Neural cell (in vitro differentiated cells): ENCODE measurements around the gene UPB1. TPM values are rescaled to one million over a fixed set of nuclear protein-coding genes. Genes with fewer than 3 reads are reported as not detected.

ENCODE experiments used
- H2AFZ ChIP-seq: fragments of 200-600, 300-800 bp; sonication (generic), shearing (Covaris generic); 2 replicates; pipeline ENCODE4 v1.6.0; 2014; ENCODE audit warnings: low read depth, mild to moderate bottlenecking, antibody characterized with exemption, low read length, moderate library complexity
- H3F3A ChIP-seq: fragments of 200-600 bp; shearing (Covaris generic); 2 replicates; pipeline ENCODE4 v1.6.1; 2016; ENCODE audit warnings: mild to moderate bottlenecking, moderate library complexity, mixed read lengths, antibody characterized with exemption, low read length; ENCODE audit not compliant: insufficient read depth, poor library complexity, severe bottlenecking
- H3K27ac ChIP-seq: fragments of 200-600, 300-800 bp; sonication (generic), shearing (Covaris generic); 2 replicates; pipeline ENCODE4 v1.5.1; 2014; ENCODE audit warnings: mild to moderate bottlenecking, low read length, moderate library complexity
- H3K27me3 ChIP-seq: fragments of 300-800, 200-600 bp; sonication (generic), shearing (Covaris generic); 2 replicates; pipeline ENCODE4 v1.6.0; 2014; ENCODE audit warnings: mild to moderate bottlenecking, low read depth, low read length, moderate library complexity; ENCODE audit not compliant: insufficient read depth
- H3K36me3 ChIP-seq: fragments of 300-800, 200-600 bp; sonication (generic), shearing (Covaris generic); 2 replicates; pipeline ENCODE4 v1.5.1; 2014; ENCODE audit warnings: mild to moderate bottlenecking, antibody characterized with exemption, low read length, moderate library complexity; ENCODE audit not compliant: insufficient read depth
- H3K4me2 ChIP-seq: fragments of 300-800, 200-600 bp; sonication (generic), shearing (Covaris generic); 2 replicates; pipeline ENCODE4 v1.6.0; 2014; ENCODE audit warnings: mild to moderate bottlenecking, low read length
- H3K4me3 ChIP-seq: fragments of 300-800, 200-600 bp; sonication (generic), shearing (Covaris generic); 2 replicates; pipeline ENCODE4 v1.5.1; 2014; ENCODE audit warnings: mild to moderate bottlenecking, low read length, moderate library complexity
- H3K79me2 ChIP-seq: fragments of 200-600 bp; shearing (Covaris generic); replicated peaks from 2 replicates; pipeline ENCODE4 v1.6.0; 2014; ENCODE audit warnings: mild to moderate bottlenecking, low read length, moderate library complexity; ENCODE audit not compliant: insufficient read depth
- H3K9ac ChIP-seq: fragments of 300-800, 200-600 bp; sonication (generic), shearing (Covaris generic); 2 replicates; pipeline ENCODE4 v1.6.1; 2016; ENCODE audit warnings: mild to moderate bottlenecking, low read length, mixed read lengths
- H3K9me2 ChIP-seq: fragments of 200-600 bp; shearing (Covaris generic); 2 replicates; pipeline ENCODE4 v1.6.1; 2016; ENCODE audit warnings: mild to moderate bottlenecking, low read length, mixed read lengths; ENCODE audit not compliant: insufficient read depth
- H3K9me3 ChIP-seq: fragments of 200-600, 300-800 bp; sonication (generic), shearing (Covaris generic); 2 replicates; pipeline ENCODE4 v1.6.1; 2016; ENCODE audit warnings: mild to moderate bottlenecking, mixed run types, low read length, moderate library complexity, mixed read lengths
- H4K20me1 ChIP-seq: fragments of 200-600 bp; shearing (Covaris generic); 2 replicates; pipeline ENCODE4 v1.6.1; 2016; ENCODE audit warnings: mild to moderate bottlenecking, mixed run types; ENCODE audit not compliant: insufficient read depth
- EP300 ChIP-seq: fragments of 450-650 bp; conservative IDR thresholded peaks from 2 replicates; pipeline ENCODE4 v1.6.1; 2014; ENCODE audit warnings: antibody characterized with exemption, mild to moderate bottlenecking, moderate library complexity; ENCODE audit not compliant: poor library complexity, severe bottlenecking
- EZH2 ChIP-seq: fragments of 200-600, 300-800 bp; shearing (Covaris generic), sonication (generic); IDR thresholded peaks from 2 replicates; pipeline ENCODE4 v1.6.1; 2014; ENCODE audit warnings: antibody characterized with exemption, low read length, borderline replicate concordance, mild to moderate bottlenecking; ENCODE audit not compliant: insufficient read depth, poor library complexity, severe bottlenecking
- MXI1 ChIP-seq: fragments of 450-650 bp; conservative IDR thresholded peaks from 2 replicates; pipeline ENCODE4 v1.6.1; 2014; ENCODE audit warnings: antibody characterized with exemption, mild to moderate bottlenecking; ENCODE audit not compliant: poor library complexity, severe bottlenecking
- POLR2AphosphoS5 ChIP-seq: IDR thresholded peaks from 2 replicates; pipeline ENCODE4 v1.6.1; 2012
- RAD21 ChIP-seq: fragments of 450-650 bp; conservative IDR thresholded peaks from 2 replicates; pipeline ENCODE4 v1.6.1; 2014; ENCODE audit warnings: antibody characterized with exemption, mild to moderate bottlenecking, moderate library complexity
- SMC3 ChIP-seq: fragments of 450-650 bp; conservative IDR thresholded peaks from 2 replicates; pipeline ENCODE4 v1.6.1; 2014; ENCODE audit warnings: antibody characterized with exemption, mild to moderate bottlenecking, moderate library complexity; ENCODE audit not compliant: poor library complexity
- TAF1 ChIP-seq: IDR thresholded peaks from 2 replicates; pipeline ENCODE4 v1.6.1; 2012; ENCODE audit warnings: low read depth
- polyA plus RNA-seq: library from polyadenylated mRNA; depleted of rRNA; stranded (reverse); fragments of >200 nt; gene quantifications from 2 replicates; pipeline ENCODE4 v1.2.3, GENCODE V29; 2014
- TF ChIP-seq, protein P1 (sequence below): IDR thresholded peaks from 2 replicates; pipeline ENCODE4 v1.6.1; 2012; ENCODE audit warnings: borderline replicate concordance
- TF ChIP-seq, protein P2 (sequence below): fragments of 450-650 bp; IDR thresholded peaks from 2 replicates; pipeline ENCODE4 v1.5.1; 2014; ENCODE audit warnings: antibody characterized with exemption, mild to moderate bottlenecking, moderate library complexity; ENCODE audit not compliant: poor library complexity, severe bottlenecking

Gene UPB1
- polyA plus RNA-seq, 1 donor from 2014 or later = 0.12 TPM

DNA sequence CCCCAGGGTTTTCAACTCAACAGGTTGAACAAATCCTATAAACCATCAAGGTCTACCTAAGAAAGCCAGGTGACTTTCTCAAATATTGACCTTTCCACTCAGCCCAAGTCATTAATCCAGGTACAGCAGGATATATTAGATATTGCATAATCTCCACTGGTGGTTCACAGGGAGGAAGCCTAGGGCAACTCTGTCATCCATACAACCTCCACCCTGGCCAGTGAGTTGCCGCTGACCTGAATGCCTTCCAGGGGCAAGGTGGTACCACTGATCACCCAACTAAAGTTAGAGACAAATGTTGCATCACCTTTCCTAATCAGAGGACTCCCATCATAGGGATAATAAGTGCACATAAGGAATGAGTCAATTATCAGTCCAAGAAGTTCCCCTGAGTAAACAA is 36.9 kb downstream of the UPB1 start:
- Histone ChIP-seq H3K27me3 (no peaks in the 10 kb centered on the region), H2AFZ (no peak overlapping the region), H3K9ac (no peak overlapping the region), H3F3A (no peaks in the 10 kb centered on the region), H3K79me2 (no peaks in the 10 kb centered on the region), H3K27ac (no peak overlapping the region), H4K20me1 (no peaks in the 10 kb centered on the region), H3K36me3 (no peaks in the 10 kb centered on the region), H3K9me2 (no peaks in the 10 kb centered on the region), H3K4me2 (no peak overlapping the region), H3K9me3 (no peaks in the 10 kb centered on the region), H3K4me3 (no peak overlapping the region)
- no peak for TF ChIP-seq MXI1
- TF ChIP-seq, protein P1, sequence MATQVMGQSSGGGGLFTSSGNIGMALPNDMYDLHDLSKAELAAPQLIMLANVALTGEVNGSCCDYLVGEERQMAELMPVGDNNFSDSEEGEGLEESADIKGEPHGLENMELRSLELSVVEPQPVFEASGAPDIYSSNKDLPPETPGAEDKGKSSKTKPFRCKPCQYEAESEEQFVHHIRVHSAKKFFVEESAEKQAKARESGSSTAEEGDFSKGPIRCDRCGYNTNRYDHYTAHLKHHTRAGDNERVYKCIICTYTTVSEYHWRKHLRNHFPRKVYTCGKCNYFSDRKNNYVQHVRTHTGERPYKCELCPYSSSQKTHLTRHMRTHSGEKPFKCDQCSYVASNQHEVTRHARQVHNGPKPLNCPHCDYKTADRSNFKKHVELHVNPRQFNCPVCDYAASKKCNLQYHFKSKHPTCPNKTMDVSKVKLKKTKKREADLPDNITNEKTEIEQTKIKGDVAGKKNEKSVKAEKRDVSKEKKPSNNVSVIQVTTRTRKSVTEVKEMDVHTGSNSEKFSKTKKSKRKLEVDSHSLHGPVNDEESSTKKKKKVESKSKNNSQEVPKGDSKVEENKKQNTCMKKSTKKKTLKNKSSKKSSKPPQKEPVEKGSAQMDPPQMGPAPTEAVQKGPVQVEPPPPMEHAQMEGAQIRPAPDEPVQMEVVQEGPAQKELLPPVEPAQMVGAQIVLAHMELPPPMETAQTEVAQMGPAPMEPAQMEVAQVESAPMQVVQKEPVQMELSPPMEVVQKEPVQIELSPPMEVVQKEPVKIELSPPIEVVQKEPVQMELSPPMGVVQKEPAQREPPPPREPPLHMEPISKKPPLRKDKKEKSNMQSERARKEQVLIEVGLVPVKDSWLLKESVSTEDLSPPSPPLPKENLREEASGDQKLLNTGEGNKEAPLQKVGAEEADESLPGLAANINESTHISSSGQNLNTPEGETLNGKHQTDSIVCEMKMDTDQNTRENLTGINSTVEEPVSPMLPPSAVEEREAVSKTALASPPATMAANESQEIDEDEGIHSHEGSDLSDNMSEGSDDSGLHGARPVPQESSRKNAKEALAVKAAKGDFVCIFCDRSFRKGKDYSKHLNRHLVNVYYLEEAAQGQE = no peak
- TF ChIP-seq RAD21 = no peak
- TF ChIP-seq, protein P2, sequence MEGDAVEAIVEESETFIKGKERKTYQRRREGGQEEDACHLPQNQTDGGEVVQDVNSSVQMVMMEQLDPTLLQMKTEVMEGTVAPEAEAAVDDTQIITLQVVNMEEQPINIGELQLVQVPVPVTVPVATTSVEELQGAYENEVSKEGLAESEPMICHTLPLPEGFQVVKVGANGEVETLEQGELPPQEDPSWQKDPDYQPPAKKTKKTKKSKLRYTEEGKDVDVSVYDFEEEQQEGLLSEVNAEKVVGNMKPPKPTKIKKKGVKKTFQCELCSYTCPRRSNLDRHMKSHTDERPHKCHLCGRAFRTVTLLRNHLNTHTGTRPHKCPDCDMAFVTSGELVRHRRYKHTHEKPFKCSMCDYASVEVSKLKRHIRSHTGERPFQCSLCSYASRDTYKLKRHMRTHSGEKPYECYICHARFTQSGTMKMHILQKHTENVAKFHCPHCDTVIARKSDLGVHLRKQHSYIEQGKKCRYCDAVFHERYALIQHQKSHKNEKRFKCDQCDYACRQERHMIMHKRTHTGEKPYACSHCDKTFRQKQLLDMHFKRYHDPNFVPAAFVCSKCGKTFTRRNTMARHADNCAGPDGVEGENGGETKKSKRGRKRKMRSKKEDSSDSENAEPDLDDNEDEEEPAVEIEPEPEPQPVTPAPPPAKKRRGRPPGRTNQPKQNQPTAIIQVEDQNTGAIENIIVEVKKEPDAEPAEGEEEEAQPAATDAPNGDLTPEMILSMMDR = no peak
- no peak for TF ChIP-seq POLR2AphosphoS5
- TF ChIP-seq SMC3 = no peak
- TF ChIP-seq TAF1 = no peak
- no peak for TF ChIP-seq EP300
- no peak for TF ChIP-seq EZH2

DNA sequence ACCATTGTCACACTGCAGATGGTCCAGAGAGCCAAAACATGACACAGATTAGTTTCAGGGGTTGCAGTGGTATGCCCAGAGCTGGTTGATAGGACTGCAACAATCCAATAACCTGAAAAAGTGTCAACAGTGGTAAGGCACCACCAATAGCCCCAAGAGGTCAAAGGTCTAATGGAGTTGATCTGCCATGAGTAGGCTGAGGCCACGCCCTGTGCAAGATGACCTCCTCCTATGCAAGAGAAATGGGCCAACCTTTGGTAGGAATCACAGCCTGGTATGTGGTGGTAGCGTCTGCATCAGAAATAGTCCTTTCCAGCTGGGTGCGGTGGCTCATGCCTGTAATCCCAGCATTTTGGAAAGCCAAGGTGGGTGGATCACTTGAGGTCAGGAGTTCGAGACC is 40.2 kb downstream of the UPB1 start:
- Histone ChIP-seq H3K79me2 (no peaks in the 10 kb centered on the region), H3K9me3 (no peaks in the 10 kb centered on the region), H2AFZ (no peak overlapping the region), H4K20me1 (no peaks in the 10 kb centered on the region), H3F3A (no peaks in the 10 kb centered on the region), H3K4me2 (no peak overlapping the region), H3K4me3 (no peak overlapping the region), H3K9me2 (no peaks in the 10 kb centered on the region), H3K27ac (no peak overlapping the region), H3K9ac (no peak overlapping the region), H3K36me3 (no peaks in the 10 kb centered on the region), H3K27me3 (no peaks in the 10 kb centered on the region)
- TF ChIP-seq EP300 (no peak), RAD21 (no peak), POLR2AphosphoS5 (no peak), TAF1 (no peak), SMC3 (no peak)

DNA sequence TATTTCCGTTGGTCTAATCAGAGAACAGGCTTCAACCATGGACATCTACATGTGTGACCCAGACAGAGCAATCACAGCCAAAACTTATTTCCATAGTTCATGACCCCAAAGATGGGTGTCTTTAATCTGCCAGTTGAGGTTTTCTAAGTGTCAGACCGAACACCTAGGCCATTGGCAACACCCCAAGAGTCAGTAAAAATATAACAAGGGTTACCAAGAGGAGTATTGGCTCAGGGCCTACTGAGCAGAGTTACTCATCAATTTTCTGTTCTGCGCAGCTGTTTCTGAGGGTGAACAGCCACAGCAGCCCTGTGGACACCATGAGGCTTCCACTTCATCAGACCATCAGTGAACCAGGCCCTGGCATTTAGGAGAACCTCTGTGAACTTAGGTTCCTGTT is 41.0 kb downstream of the UPB1 start:
- Histone ChIP-seq H3K27ac (no peak overlapping the region), H3K79me2 (no peaks in the 10 kb centered on the region), H3K9me3 (no peaks in the 10 kb centered on the region), H3K4me2 (no peak overlapping the region), H3K9me2 (no peaks in the 10 kb centered on the region), H3F3A (no peaks in the 10 kb centered on the region), H2AFZ (no peak overlapping the region), H3K9ac (no peak overlapping the region), H3K27me3 (no peaks in the 10 kb centered on the region), H3K36me3 (no peaks in the 10 kb centered on the region), H4K20me1 (no peaks in the 10 kb centered on the region), H3K4me3 (no peak overlapping the region)
- TF ChIP-seq SMC3 = no peak
- no peak for TF ChIP-seq TAF1
- TF ChIP-seq MXI1 = no peak
